SK-N-SH treated with all-trans-retinoic acid at 6 μM for 48 hours (cell line): ENCODE measurements around the gene PPP6C.
"Not testable (repeated sequence)": the region's sequence is repeated elsewhere in the genome, so short reads cannot be mapped to it uniquely, and the experiment has no call there.

ENCODE experiments used
- ATAC-seq: fragments of 200-7000 bp; cut with Tn5 transposase; 3 replicates; pipeline ENCODE4 v1.9.1; 2020; ENCODE audit warnings: mild to moderate bottlenecking, moderate library complexity
- ARNTL ChIP-seq: fragments of 450-650 bp; formaldehyde crosslinking; IDR thresholded peaks from 2 replicates; pipeline ENCODE4 v1.5.0; 2020; ENCODE audit warnings: low read depth, mild to moderate bottlenecking, moderate library complexity, borderline replicate concordance
- BACH2 ChIP-seq: fragments of 250-450 bp; sonication (Bioruptor Pico); IDR thresholded peaks from 2 replicates; pipeline ENCODE4 v1.9.0; 2021; ENCODE audit warnings: mild to moderate bottlenecking, borderline replicate concordance
- CREB5 ChIP-seq: fragments of 250-450 bp; sonication (Bioruptor Pico); IDR thresholded peaks from 2 replicates; pipeline ENCODE4 v1.5.1; 2020; ENCODE audit warnings: low read depth, mild to moderate bottlenecking, moderate library complexity
- CSRNP3 ChIP-seq: fragments of 250-450 bp; sonication (Bioruptor Pico); IDR thresholded peaks from 2 replicates; pipeline ENCODE4 v1.5.1; 2021; ENCODE audit warnings: mild to moderate bottlenecking, moderate library complexity
- ESRRG ChIP-seq: fragments of 250-450 bp; sonication (Bioruptor Pico); IDR thresholded peaks from 2 replicates; pipeline ENCODE4 v1.6.1; 2021; ENCODE audit warnings: mild to moderate bottlenecking
- GLIS3 ChIP-seq: fragments of 250-450 bp; sonication (Bioruptor Pico); IDR thresholded peaks from 2 replicates; pipeline ENCODE4 v1.5.0; 2020; ENCODE audit warnings: mild to moderate bottlenecking, moderate library complexity
- OSR1 ChIP-seq: fragments of 250-450 bp; sonication (Bioruptor Pico); IDR thresholded peaks from 2 replicates; pipeline ENCODE4 v1.8.0; 2022; ENCODE audit warnings: moderate library complexity, mild to moderate bottlenecking, inconsistent platforms
- PATZ1 ChIP-seq: fragments of 250-450 bp; sonication (Bioruptor Pico); IDR thresholded peaks from 2 replicates; pipeline ENCODE4 v1.8.0; 2020; ENCODE audit warnings: mild to moderate bottlenecking, moderate library complexity, borderline replicate concordance
- POU6F1 ChIP-seq: fragments of 250-450 bp; sonication (Bioruptor Pico); IDR thresholded peaks from 2 replicates; pipeline ENCODE4 v1.8.0; 2021; ENCODE audit warnings: low read depth, mild to moderate bottlenecking, moderate library complexity, borderline replicate concordance
- PPARA ChIP-seq: fragments of 250-450 bp; sonication (Bioruptor Pico); IDR thresholded peaks from 2 replicates; pipeline ENCODE4 v1.5.0; 2020; ENCODE audit warnings: mild to moderate bottlenecking, borderline replicate concordance
- RARB ChIP-seq: fragments of 250-450 bp; sonication (Bioruptor Pico); IDR thresholded peaks from 2 replicates; pipeline ENCODE4 v1.8.0; 2021; ENCODE audit warnings: mild to moderate bottlenecking, moderate library complexity
- SNAI2 ChIP-seq: fragments of 250-450 bp; sonication (Bioruptor Pico); IDR thresholded peaks from 2 replicates; pipeline ENCODE4 v1.5.0; 2020; ENCODE audit warnings: mild to moderate bottlenecking, moderate library complexity
- TCF4 ChIP-seq: fragments of 250-450 bp; sonication (Bioruptor Pico); IDR thresholded peaks from 2 replicates; pipeline ENCODE4 v1.8.0; 2021; ENCODE audit warnings: mild to moderate bottlenecking, moderate library complexity, borderline replicate concordance
- TOX ChIP-seq: fragments of 250-450 bp; sonication (Bioruptor Pico); IDR thresholded peaks from 2 replicates; pipeline ENCODE4 v1.8.0; 2021; ENCODE audit warnings: mild to moderate bottlenecking, moderate library complexity, borderline replicate concordance
- TSHZ2 ChIP-seq: fragments of 250-450 bp; sonication (Bioruptor Pico); IDR thresholded peaks from 2 replicates; pipeline ENCODE4 v1.5.0; 2020; ENCODE audit warnings: mild to moderate bottlenecking, moderate library complexity
- ZC3H10 ChIP-seq: fragments of 250-450 bp; sonication (Bioruptor Pico); IDR thresholded peaks from 2 replicates; pipeline ENCODE4 v1.5.1; 2021; ENCODE audit warnings: mild to moderate bottlenecking, moderate library complexity
- ZFP3 ChIP-seq: fragments of 250-450 bp; sonication (Bioruptor Pico); IDR thresholded peaks from 2 replicates; pipeline ENCODE4 v1.5.0; 2020; ENCODE audit warnings: mild to moderate bottlenecking, moderate library complexity
- ZFP30 ChIP-seq: fragments of 450-650 bp; formaldehyde crosslinking; IDR thresholded peaks from 2 replicates; pipeline ENCODE4 v1.5.0; 2022; ENCODE audit warnings: mild to moderate bottlenecking, moderate library complexity
- ZNF565 ChIP-seq: fragments of 450-650 bp; formaldehyde crosslinking; conservative IDR thresholded peaks from 2 replicates; pipeline ENCODE4 v1.5.0; 2020; ENCODE audit warnings: low read depth, mild to moderate bottlenecking, moderate library complexity
- ZNF70 ChIP-seq: fragments of 450-650 bp; formaldehyde crosslinking; IDR thresholded peaks from 2 replicates; pipeline ENCODE4 v1.5.0; 2020; ENCODE audit warnings: mild to moderate bottlenecking, moderate library complexity
- ZNF8 ChIP-seq: fragments of 450-650 bp; formaldehyde crosslinking; IDR thresholded peaks from 2 replicates; pipeline ENCODE4 v1.5.0; 2020; ENCODE audit warnings: mild to moderate bottlenecking, moderate library complexity

The PPP6C gene

GRCh38 chr9:125189361-125190289 is at the start of gene PPP6C:
PPP6C (minus strand) TSS chr9:125189803; CDS start chr9:125189718, 85 bp downstream.
- TF ChIP-seq ZNF8 (CRISPR knock-in tag) = 0 out of 2 replicates have a peak, but pooled peaks have one; percentile 64
- no peak for TF ChIP-seq CSRNP3 (CRISPR knock-in tag)
- TF ChIP-seq ESRRG = no peak
- ATAC-seq = peak; percentile 99

GRCh38 chr9:125238915-125239446 is 49.4 kb upstream of the PPP6C start:
- no peak for ATAC-seq
- TF ChIP-seq ZFP3 (CRISPR knock-in tag) (no peak), PPARA (no peak), BACH2 (no peak), CREB5 (CRISPR knock-in tag) (no peak), ZFP30 (no peak), ARNTL (no peak), OSR1 (CRISPR knock-in tag) (no peak), ZNF565 (CRISPR knock-in tag) (no peak)

- TF ChIP-seq RARB (CRISPR knock-in tag) (no peak), TSHZ2 (CRISPR knock-in tag) (no peak), OSR1 (CRISPR knock-in tag) (no peak), PATZ1 (CRISPR knock-in tag) (no peak), ARNTL (no peak), ZNF70 (CRISPR knock-in tag) (no peak), PPARA (no peak), TCF4 (CRISPR knock-in tag) (no peak), ZFP30 (no peak), ZC3H10 (CRISPR knock-in tag) (no peak), POU6F1 (no peak), ZFP3 (CRISPR knock-in tag) (no peak), CREB5 (CRISPR knock-in tag) (no peak), CSRNP3 (CRISPR knock-in tag) (no peak), TOX (no peak), SNAI2 (no peak), GLIS3 (CRISPR knock-in tag) (no peak)
- ATAC-seq = no peak
These were observed 48.7 kb upstream of the PPP6C start for GRCh38 chr9:125238127-125238914.

- not testable (repeated sequence) for ATAC-seq
These were observed 47.0 kb upstream of the PPP6C start for GRCh38 chr9:125236520-125237159.
